ENCODE results near the gene CNGA3.
"Not testable (repeated sequence)": the region's sequence is repeated elsewhere in the genome, so short reads cannot be mapped to it uniquely, and the experiment has no call there.

GRCh38 chr2:98414246-98414645, 68.0 kb downstream of the CNGA3 start:
- not testable (repeated sequence) for TF ChIP-seq CTCF (IDR thresholded peaks at IDR 0.05; ENCODE audit: low read length); EZH2 (IDR thresholded peaks at IDR 0.05; ENCODE audit: borderline replicate concordance, low read length)

All from OCI-LY1 (cell line).